GM10266 (cell line): ENCODE measurements around the gene NPB.

Experiments used
- DNase-seq: peaks from one replicate; pipeline ENCODE4 v3.0.0; 2012; ENCODE audit errors: extremely low spot score
- TF ChIP-seq, protein P1 (sequence below): IDR thresholded peaks from 2 replicates; pipeline ENCODE4 v1.5.1; 2012; ENCODE audit warnings: mild to moderate bottlenecking, low read depth; ENCODE audit not compliant: control insufficient read depth, insufficient read depth; ENCODE audit errors: missing control alignments

Gene NPB

DNA sequence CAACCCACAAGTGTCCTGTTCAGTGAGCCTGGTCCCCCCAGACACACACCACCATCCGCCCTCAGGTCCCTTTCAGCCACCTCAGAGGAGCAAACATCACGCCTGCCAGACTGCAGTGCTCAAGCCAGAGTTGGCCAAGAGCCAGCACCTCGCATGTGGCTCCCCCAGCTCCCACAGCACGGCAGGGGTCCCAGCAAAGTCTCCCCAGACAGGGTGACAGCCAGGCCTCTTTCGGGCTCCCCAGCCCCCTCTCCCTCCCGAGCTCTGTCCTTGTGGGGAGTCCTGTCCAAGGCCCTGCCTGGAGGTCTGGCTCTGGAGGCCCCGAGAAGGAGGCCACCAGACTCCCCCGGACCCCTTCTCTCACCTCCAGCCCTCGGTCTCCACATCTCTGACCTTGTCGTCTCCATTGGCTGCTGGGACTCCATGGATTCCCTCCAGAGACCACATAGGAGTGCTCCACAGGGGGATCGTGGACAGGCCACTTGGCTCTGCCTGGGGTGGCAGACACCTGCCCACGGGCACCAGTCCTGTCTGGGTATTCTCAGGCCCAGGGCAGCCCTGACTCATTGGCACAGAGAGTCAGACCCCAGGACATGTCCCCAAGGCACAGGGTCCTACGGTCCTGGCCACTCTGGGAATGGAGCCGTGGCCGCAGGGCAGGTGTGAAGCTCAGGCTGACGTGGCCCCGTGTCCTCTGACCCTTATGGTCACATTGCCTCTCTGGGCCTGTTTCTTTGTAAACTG, 46.8 kb downstream of the NPB start:
- no peak for DNase-seq
- TF ChIP-seq, protein P1, sequence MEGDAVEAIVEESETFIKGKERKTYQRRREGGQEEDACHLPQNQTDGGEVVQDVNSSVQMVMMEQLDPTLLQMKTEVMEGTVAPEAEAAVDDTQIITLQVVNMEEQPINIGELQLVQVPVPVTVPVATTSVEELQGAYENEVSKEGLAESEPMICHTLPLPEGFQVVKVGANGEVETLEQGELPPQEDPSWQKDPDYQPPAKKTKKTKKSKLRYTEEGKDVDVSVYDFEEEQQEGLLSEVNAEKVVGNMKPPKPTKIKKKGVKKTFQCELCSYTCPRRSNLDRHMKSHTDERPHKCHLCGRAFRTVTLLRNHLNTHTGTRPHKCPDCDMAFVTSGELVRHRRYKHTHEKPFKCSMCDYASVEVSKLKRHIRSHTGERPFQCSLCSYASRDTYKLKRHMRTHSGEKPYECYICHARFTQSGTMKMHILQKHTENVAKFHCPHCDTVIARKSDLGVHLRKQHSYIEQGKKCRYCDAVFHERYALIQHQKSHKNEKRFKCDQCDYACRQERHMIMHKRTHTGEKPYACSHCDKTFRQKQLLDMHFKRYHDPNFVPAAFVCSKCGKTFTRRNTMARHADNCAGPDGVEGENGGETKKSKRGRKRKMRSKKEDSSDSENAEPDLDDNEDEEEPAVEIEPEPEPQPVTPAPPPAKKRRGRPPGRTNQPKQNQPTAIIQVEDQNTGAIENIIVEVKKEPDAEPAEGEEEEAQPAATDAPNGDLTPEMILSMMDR = no peak

DNA sequence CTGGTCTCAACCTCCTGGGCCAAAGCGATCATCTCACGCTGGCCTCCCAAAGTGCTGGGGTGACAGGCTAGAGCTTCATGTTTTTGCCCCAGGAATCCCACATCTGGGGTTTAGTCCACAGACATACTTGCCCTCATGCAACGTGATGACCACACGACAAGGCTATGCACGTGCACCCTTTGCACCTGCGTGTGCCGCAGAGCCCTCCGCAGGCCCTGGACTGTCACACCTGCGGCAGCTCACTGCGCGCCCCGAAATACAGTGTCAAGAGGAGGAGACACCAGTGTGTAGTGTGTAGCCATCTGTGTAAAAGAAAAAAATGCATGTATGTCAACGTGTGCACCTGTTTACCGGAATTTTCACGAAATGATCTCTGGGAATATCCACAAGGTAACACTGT, 48.5 kb downstream of the NPB start:
- TF ChIP-seq, protein P1 = no peak
- no peak for DNase-seq

DNA sequence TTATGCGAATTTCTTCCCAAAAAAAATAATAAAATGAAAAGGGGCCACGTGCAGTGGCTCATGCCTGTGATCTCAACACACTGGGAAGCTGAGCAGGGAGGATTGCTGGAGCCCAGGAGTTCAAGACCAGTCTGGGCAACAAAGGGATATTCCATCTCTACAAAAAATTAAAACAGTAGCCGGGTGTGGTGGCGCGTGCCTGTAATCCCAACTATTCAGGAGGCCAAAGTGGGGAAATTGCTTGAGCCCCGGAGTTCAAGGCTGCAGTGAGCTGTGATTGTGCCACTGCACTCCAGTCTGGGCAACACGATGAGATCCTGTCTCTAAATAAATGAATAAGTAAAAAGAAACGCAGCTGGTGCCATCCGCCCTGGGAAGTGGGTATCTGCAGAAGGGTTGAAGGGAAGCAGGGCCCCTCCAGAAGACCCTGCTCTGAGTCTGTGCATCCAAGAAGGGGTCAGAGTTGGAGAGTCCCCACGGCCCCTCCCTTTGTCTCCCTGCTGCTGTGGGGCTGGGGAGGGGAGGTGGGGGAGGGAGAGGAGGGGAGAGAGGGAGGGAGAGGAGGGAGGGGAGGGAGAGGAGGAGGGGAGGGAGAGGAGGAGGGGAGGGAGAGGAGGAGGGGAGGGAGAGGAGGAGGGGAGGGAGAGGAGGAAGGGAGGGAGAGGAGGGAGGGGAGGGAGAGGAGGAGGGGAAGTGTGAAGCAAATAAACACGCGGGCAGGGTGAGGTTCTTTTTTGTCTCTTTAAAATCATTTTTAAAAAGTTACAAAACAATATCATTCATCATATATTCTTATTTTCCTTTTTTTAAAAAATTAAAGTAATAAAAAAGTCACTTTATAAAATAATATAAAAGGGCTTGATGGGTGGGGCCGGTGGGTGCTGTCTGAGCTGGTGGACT, 50.0 kb downstream of the NPB start:
- TF ChIP-seq, protein P1 = no peak
- DNase-seq = no peak
